HCT116 (cell line): Measurements from ENCODE around the gene FNDC3B. TPM values are rescaled to one million over a fixed set of nuclear protein-coding genes. Genes with fewer than 3 reads are reported as not detected.

Source experiments
- ATAC-seq: fragments of 200-7000 bp; cut with Tn5 transposase; 2 replicates; pipeline ENCODE4 v1.9.1; 2020; ENCODE audit warnings: mild to moderate bottlenecking, moderate library complexity
- BruUV-seq: library from RNA; stranded (reverse); fragments of 400-500 nt; replicated peaks from 2 replicates; lab custom pipeline; 2021; lab: Mats Ljungman, UMichigan
- CTCF ChIA-PET: fragments of 300-600 bp; sonication (Branson Sonifier 250); formaldehyde crosslinking; loops from one replicate; lab custom pipeline; 2021; ENCODE audit warnings: antibody characterized with exemption; lab: Charles Lee
- POLR2A ChIA-PET: fragments of 300-600, 350-600 bp; sonication (Branson Sonifier 250); formaldehyde crosslinking; loops from one replicate; lab custom pipeline; 2021; ENCODE audit warnings: antibody characterized with exemption; lab: Charles Lee
- RAD21 ChIA-PET, 2 experiments: fragments of 300-600 bp; sonication (Branson Sonifier 250); formaldehyde crosslinking; loops; one replicate each; lab custom pipeline; 2023; ENCODE audit warnings: low total read pairs in 2 of 2; ENCODE audit not compliant: uncharacterized antibody in 2 of 2, unreplicated experiment in 2 of 2, low non-redundant PET in 1 of 2; lab: Charles Lee
- DNase-seq: peaks from one replicate; pipeline ENCODE4 v3.0.0-alpha.2; 2010; ENCODE audit warnings: low read depth, low spot score
- H2AFZ ChIP-seq: fragments of 200-600 bp; shearing (Covaris generic), sonication (generic); 2 replicates; pipeline ENCODE4 v1.6.1; 2017; ENCODE audit warnings: low read depth, mixed run types, mixed read lengths, antibody characterized with exemption, low read length; ENCODE audit not compliant: poor library complexity, severe bottlenecking
- H3K27ac ChIP-seq: 2 replicates; pipeline ENCODE4 v1.5.1; 2012; ENCODE audit warnings: low read depth, low read length
- H3K27me3 ChIP-seq: fragments of 200-600 bp; sonication (generic); 2 replicates; pipeline ENCODE4 v1.6.1; 2016; ENCODE audit warnings: mixed run types, low read length, mixed read lengths; ENCODE audit not compliant: insufficient read depth
- H3K36me3 ChIP-seq, 2 experiments: fragments of 200-500 bp in 1 of 2; fragments of 200-600 bp in 1 of 2; sonication (Bioruptor generic) in 1 of 2; sonication (generic) in 1 of 2; 2 replicates each; pipeline versions ENCODE4 v1.5.1 to v1.6.1; 2014 to 2016; ENCODE audit warnings: low read length in 2 of 2, inconsistent platforms in 1 of 2, mixed read lengths in 1 of 2, mixed run types in 1 of 2; ENCODE audit not compliant: insufficient read depth in 2 of 2, control insufficient read depth in 1 of 2
- H3K4me1 ChIP-seq, 2 experiments: fragments of 200-600 bp in 1 of 2; sonication (generic) in 1 of 2; 2 replicates each; pipeline versions ENCODE4 v1.5.1 to v1.6.1; 2012 to 2017; ENCODE audit warnings: low read length in 2 of 2, inconsistent platforms in 1 of 2, mild to moderate bottlenecking in 1 of 2, mixed read lengths in 1 of 2, mixed run types in 1 of 2, moderate library complexity in 1 of 2; ENCODE audit not compliant: insufficient read depth in 2 of 2, control insufficient read depth in 1 of 2
- H3K4me2 ChIP-seq: fragments of 200-600 bp; sonication (generic); 2 replicates; pipeline ENCODE4 v1.6.1; 2017; ENCODE audit warnings: mixed run types, low read length, mixed read lengths
- H3K4me3 ChIP-seq, 2 experiments: fragments of 200-600 bp in 1 of 2; sonication (generic) in 1 of 2; replicated peaks in 1 of 2; 2 replicates each; pipeline ENCODE4 v1.5.1; 2011 to 2016; ENCODE audit warnings: low read length in 2 of 2, control low read depth in 1 of 2, low read depth in 1 of 2, mild to moderate bottlenecking in 1 of 2, mixed read lengths in 1 of 2, mixed run types in 1 of 2
- H3K79me2 ChIP-seq: fragments of 200-600 bp; sonication (generic); 2 replicates; pipeline ENCODE4 v1.6.1; 2017; ENCODE audit warnings: mild to moderate bottlenecking, mixed run types, low read length, moderate library complexity, mixed read lengths; ENCODE audit not compliant: insufficient read depth
- H3K9ac ChIP-seq: fragments of 200-600 bp; sonication (generic); 2 replicates; pipeline ENCODE4 v1.6.1; 2016; ENCODE audit warnings: low read length, mixed read lengths
- H3K9me2 ChIP-seq: fragments of 200-600 bp; sonication (generic), shearing (Covaris generic); 2 replicates; pipeline ENCODE4 v1.6.1; 2017; ENCODE audit warnings: mixed run types, mild to moderate bottlenecking, moderate library complexity; ENCODE audit not compliant: insufficient read depth
- H3K9me3 ChIP-seq, 2 experiments: fragments of 200-500 bp in 1 of 2; fragments of 200-600 bp in 1 of 2; sonication (Bioruptor generic) in 1 of 2; sonication (generic) in 1 of 2; 2 replicates each; pipeline ENCODE4 v1.6.1; 2014 to 2017; ENCODE audit warnings: low read length in 2 of 2, mixed read lengths in 2 of 2, inconsistent platforms in 1 of 2, low read depth in 1 of 2, mild to moderate bottlenecking in 1 of 2, mixed run types in 1 of 2, moderate library complexity in 1 of 2; ENCODE audit not compliant: control insufficient read depth in 1 of 2, insufficient read depth in 1 of 2
- H4K20me1 ChIP-seq: fragments of 200-600 bp; sonication (generic), shearing (Covaris generic); 2 replicates; pipeline ENCODE4 v1.6.1; 2017; ENCODE audit warnings: mixed run types, mild to moderate bottlenecking, moderate library complexity; ENCODE audit not compliant: insufficient read depth
- CBX3 ChIP-seq: IDR thresholded peaks from 2 replicates; pipeline ENCODE4 v1.6.1; 2012; ENCODE audit warnings: low read depth
- CEBPB ChIP-seq: IDR thresholded peaks from 2 replicates; pipeline ENCODE4 v1.6.1; 2012; ENCODE audit warnings: low read depth
- CTCF ChIP-seq, 3 experiments: fragments of 200-600 bp in 1 of 3; sonication (generic) in 1 of 3; IDR thresholded peaks in 2 of 3; conservative IDR thresholded peaks in 1 of 3; 2 replicates each; pipeline ENCODE4 v1.5.1; 2012 to 2017; ENCODE audit warnings: low read depth in 2 of 3, low read length in 2 of 3, antibody characterized with exemption in 1 of 3, borderline replicate concordance in 1 of 3, control low read depth in 1 of 3, mild to moderate bottlenecking in 1 of 3, mixed read lengths in 1 of 3, mixed run types in 1 of 3, moderate library complexity in 1 of 3; ENCODE audit not compliant: insufficient read depth in 1 of 3
- EGR1 ChIP-seq: IDR thresholded peaks from 2 replicates; pipeline ENCODE4 v1.6.1; 2012; ENCODE audit warnings: low read depth
- EZH2phosphoT487 ChIP-seq: fragments of 200-600 bp; IDR thresholded peaks from 2 replicates; pipeline ENCODE4 v1.6.1; 2018; ENCODE audit warnings: antibody characterized with exemption, borderline replicate concordance
- FOSL1 ChIP-seq: IDR thresholded peaks from 2 replicates; pipeline ENCODE4 v1.6.1; 2012; ENCODE audit warnings: low read depth
- JUND ChIP-seq: IDR thresholded peaks from 2 replicates; pipeline ENCODE4 v1.6.1; 2012
- POLR2A ChIP-seq: IDR thresholded peaks from 2 replicates; pipeline ENCODE4 v1.7.0; 2011; ENCODE audit warnings: borderline replicate concordance; ENCODE audit not compliant: insufficient read depth, insufficient read length; ENCODE audit errors: extremely low read depth
- POLR2AphosphoS5 ChIP-seq: IDR thresholded peaks from 2 replicates; pipeline ENCODE4 v1.6.1; 2011; ENCODE audit warnings: mild to moderate bottlenecking, low read depth, low read length, moderate library complexity
- SIN3A ChIP-seq: IDR thresholded peaks from 2 replicates; pipeline ENCODE4 v1.6.1; 2012; ENCODE audit warnings: low read depth
- SP1 ChIP-seq: IDR thresholded peaks from 2 replicates; pipeline ENCODE4 v1.6.1; 2012; ENCODE audit warnings: low read depth
- SRF ChIP-seq: IDR thresholded peaks from 2 replicates; pipeline ENCODE4 v1.6.1; 2012; ENCODE audit warnings: low read depth
- TCF7L2 ChIP-seq: IDR thresholded peaks from 2 replicates; pipeline ENCODE4 v1.7.0; 2011; ENCODE audit warnings: borderline replicate concordance, inconsistent platforms; ENCODE audit not compliant: insufficient read depth, insufficient read length; ENCODE audit errors: extremely low read depth
- YY1 ChIP-seq: IDR thresholded peaks from 2 replicates; pipeline ENCODE4 v1.6.1; 2011; ENCODE audit warnings: low read length, low read depth, moderate library complexity, mild to moderate bottlenecking; ENCODE audit not compliant: insufficient replicate concordance; ENCODE audit errors: extremely low read depth
- ZBTB33 ChIP-seq: IDR thresholded peaks from 2 replicates; pipeline ENCODE4 v1.6.1; 2011; ENCODE audit warnings: mild to moderate bottlenecking, low read length, moderate library complexity; ENCODE audit not compliant: insufficient replicate concordance; ENCODE audit errors: extremely low read depth
- ZFX ChIP-seq: fragments of 450-650 bp; IDR thresholded peaks from 2 replicates; pipeline ENCODE4 v1.6.1; 2017
- intact Hi-C: fragments of 100-400 bp; cut with micrococcal nuclease; formaldehyde crosslinking; loops from 2 replicates; pipeline ENCODE4 v1.10.0; 2022
- total RNA-seq: library from RNA; stranded (reverse); gene quantifications from one replicate; pipeline ENCODE4 v1.2.1, GENCODE V29; 2021; ENCODE audit not compliant: unreplicated experiment
- TF ChIP-seq, protein P1 (sequence below): IDR thresholded peaks from 2 replicates; pipeline ENCODE4 v1.6.1; 2012

The FNDC3B gene
- total RNA-seq, 1 experiment from 2014 or later: 45.7 TPM

DNA sequence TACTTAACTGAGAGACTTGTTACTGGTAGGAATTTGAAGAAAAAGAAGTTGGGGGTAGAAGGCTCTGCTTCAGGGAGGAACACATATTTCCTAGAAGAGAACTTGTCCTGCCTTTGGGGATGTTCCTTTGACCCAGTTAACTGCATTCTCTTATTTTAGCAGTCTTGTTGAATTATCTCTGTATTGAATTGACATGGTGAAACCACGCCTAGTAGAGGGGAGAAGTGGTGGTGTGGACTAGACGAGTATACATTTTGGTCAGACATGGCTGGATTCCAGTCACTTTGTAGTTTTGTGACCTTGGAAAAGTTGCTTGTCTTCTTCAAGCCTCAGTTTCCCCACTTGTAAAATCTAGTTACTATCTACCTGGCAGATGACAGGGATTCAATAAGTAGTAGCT, 87.8 kb downstream of the FNDC3B start:
- H2AFZ ChIP-seq: no peak overlapping the region
- ChIA-PET RAD21 (no interaction called here), POLR2A (interaction anchor here (1.2 kb wide), 1 partner anchor 9 kb away, joined by 3 read pairs; no protein-coding TSS in a partner anchor), CTCF (no interaction called here)
- no peaks in the 10 kb centered on the region for H3K9me3 ChIP-seq
- H3K9ac ChIP-seq: no peak overlapping the region
- no peaks in the 10 kb centered on the region for H3K36me3 ChIP-seq
- DNase-seq (no peak), ATAC-seq (no peak)
- H4K20me1 ChIP-seq: peaks cover 20% of the 10 kb centered on the region; the same call in 1 of the 2 replicates
- no peak overlapping the region for H3K4me3 ChIP-seq
- no TSS peak for BruUV-seq
- TF ChIP-seq POLR2A (no peak), SRF (no peak), JUND (no peak), FOSL1 (no peak), ZBTB33 (no peak), YY1 (no peak), EZH2phosphoT487 (no peak), SIN3A (no peak), TCF7L2 (no peak), ZFX (no peak), SP1 (no peak), CEBPB (no peak), CBX3 (no peak), CTCF (IDR thresholded peaks at IDR 0.05 in 2 of 3, conservative IDR thresholded peaks at IDR 0.05 in 1 of 3; ENCODE audit: borderline replicate concordance in 1 of 3, insufficient read depth in 1 of 3, low read depth in 2 of 3, low read length in 2 of 3) (no peak), EGR1 (no peak), POLR2AphosphoS5 (no peak)
- TF ChIP-seq, protein P1, sequence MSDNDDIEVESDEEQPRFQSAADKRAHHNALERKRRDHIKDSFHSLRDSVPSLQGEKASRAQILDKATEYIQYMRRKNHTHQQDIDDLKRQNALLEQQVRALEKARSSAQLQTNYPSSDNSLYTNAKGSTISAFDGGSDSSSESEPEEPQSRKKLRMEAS: no peak
- peaks cover 31 to 34% of the 10 kb centered on the region in 2 experiments for H3K4me1 ChIP-seq
- no peaks in the 10 kb centered on the region for H3K9me2 ChIP-seq
- H3K27me3 ChIP-seq: no peaks in the 10 kb centered on the region
- intact Hi-C loops: no loop called here
- no peak overlapping the region for H3K4me2 ChIP-seq
- peaks cover 19% of the 10 kb centered on the region for H3K79me2 ChIP-seq
- H3K27ac ChIP-seq: no peak overlapping the region
